PC-9 (cell line): ENCODE measurements around the gene STK17A. TPM values are rescaled to one million over a fixed set of nuclear protein-coding genes. Genes with fewer than 3 reads are reported as not detected.

Experiments
- BruUV-seq: library from RNA; stranded (reverse); fragments of 400-500 nt; replicated peaks from 2 replicates; lab custom pipeline; 2021; lab: Mats Ljungman, UMichigan
- CTCF ChIA-PET: fragments of 300-600 bp; sonication (Branson Sonifier 250); formaldehyde crosslinking; loops from one replicate; lab custom pipeline; 2022; ENCODE audit warnings: antibody characterized with exemption; lab: Charles Lee
- POLR2A ChIA-PET: fragments of 300-600 bp; sonication (Branson Sonifier 250); formaldehyde crosslinking; loops from one replicate; lab custom pipeline; 2022; ENCODE audit warnings: antibody characterized with exemption; ENCODE audit not compliant: unreplicated experiment; lab: Charles Lee
- DNase-seq, 2 experiments: peaks; one replicate each; pipeline versions ENCODE4 v3.0.0 to v3.0.0-alpha.2; 2015 to 2022; ENCODE audit warnings: mixed read lengths in 1 of 2
- H2AFZ ChIP-seq: fragments of 200-600 bp; sonication (generic); 2 replicates; pipeline ENCODE4 v1.8.1; 2017; ENCODE audit warnings: antibody characterized with exemption
- H3F3A ChIP-seq: fragments of 200-600 bp; sonication (generic); 2 replicates; pipeline ENCODE4 v1.8.1; 2017; ENCODE audit warnings: antibody characterized with exemption, mild to moderate bottlenecking, low read depth; ENCODE audit not compliant: insufficient read depth
- H3K27ac ChIP-seq: fragments of 200-600 bp; sonication (generic); 2 replicates; pipeline ENCODE4 v1.6.1; 2016; ENCODE audit warnings: mixed run types
- H3K27me3 ChIP-seq: fragments of 200-600 bp; sonication (generic); 2 replicates; pipeline ENCODE4 v1.6.1; 2016; ENCODE audit warnings: low read depth, mixed run types; ENCODE audit not compliant: insufficient read depth
- H3K36me3 ChIP-seq: fragments of 200-600 bp; sonication (generic); 2 replicates; pipeline ENCODE4 v1.6.1; 2016; ENCODE audit warnings: low read depth, mixed run types
- H3K4me1 ChIP-seq: fragments of 200-600 bp; sonication (generic); replicated peaks from 2 replicates; pipeline ENCODE4 v1.6.1; 2016; ENCODE audit warnings: mixed run types; ENCODE audit not compliant: insufficient read depth
- H3K4me2 ChIP-seq: fragments of 200-600 bp; sonication (generic); 2 replicates; pipeline ENCODE4 v1.6.1; 2017; ENCODE audit warnings: mixed run types
- H3K4me3 ChIP-seq: fragments of 200-600 bp; sonication (generic); 2 replicates; pipeline ENCODE4 v1.6.1; 2016; ENCODE audit warnings: mixed run types
- H3K79me2 ChIP-seq: fragments of 200-600 bp; sonication (generic); 2 replicates; pipeline ENCODE4 v1.6.1; 2017; ENCODE audit warnings: low read depth, mixed run types
- H3K9me2 ChIP-seq: fragments of 200-600 bp; sonication (generic); 2 replicates; pipeline ENCODE4 v1.8.1; 2017; ENCODE audit warnings: mild to moderate bottlenecking; ENCODE audit not compliant: insufficient read depth
- H3K9me3 ChIP-seq: fragments of 200-600 bp; sonication (generic); 2 replicates; pipeline ENCODE4 v1.8.1; 2016; ENCODE audit warnings: low read depth; ENCODE audit not compliant: insufficient read depth
- H4K20me1 ChIP-seq: fragments of 200-600 bp; sonication (generic); 2 replicates; pipeline ENCODE4 v1.8.1; 2017; ENCODE audit not compliant: insufficient read depth
- CTCF ChIP-seq: fragments of 200-600 bp; sonication (generic); conservative IDR thresholded peaks from 2 replicates; pipeline ENCODE4 v1.6.1; 2017; ENCODE audit warnings: mixed run types, antibody characterized with exemption, mild to moderate bottlenecking, moderate library complexity
- EZH2 ChIP-seq: fragments of 200-600 bp; sonication (generic); IDR thresholded peaks from 2 replicates; pipeline ENCODE4 v1.8.0; 2017; ENCODE audit warnings: antibody characterized with exemption, low read depth
- intact Hi-C: fragments of 100-400 bp; cut with micrococcal nuclease; formaldehyde crosslinking; loops from one replicate; pipeline ENCODE4 v1.10.0; 2022; ENCODE audit not compliant: unreplicated experiment
- total RNA-seq: library from RNA; stranded (reverse); gene quantifications from 2 replicates; pipeline ENCODE4 v1.2.3, GENCODE V29; 2021

The STK17A gene
- total RNA-seq, 1 experiment from 2014 or later, result 18.8 TPM

- ChIA-PET CTCF (no interaction called here), POLR2A (interaction anchor here (0.7 kb wide), 2 partner anchors 82 to 251 kb away, joined by 3 to 4 read pairs; partner anchors contain the start of gene UBE2D4)
- peaks cover 17% of the 10 kb centered on the region for H3K4me1 ChIP-seq
- intact Hi-C loops, result loop anchor here (1.0 kb wide), 1 partner anchor 26 kb away; no protein-coding TSS in a partner anchor
- TSS peak; percentile 87 for BruUV-seq
- peak overlapping the region; percentile 55 for H3K4me2 ChIP-seq
- no peak overlapping the region for H2AFZ ChIP-seq
- H3K4me3 ChIP-seq, result no peak overlapping the region
- H4K20me1 ChIP-seq, result no peaks in the 10 kb centered on the region
- peaks cover 19% of the 10 kb centered on the region for H3K9me3 ChIP-seq
- peaks cover 40% of the 10 kb centered on the region for H3K36me3 ChIP-seq
- peak in 1 of 2 experiments; percentile 100 for DNase-seq
- peaks cover 37% of the 10 kb centered on the region for H3F3A ChIP-seq
- H3K79me2 ChIP-seq, result peaks cover 86% of the 10 kb centered on the region
- H3K27me3 ChIP-seq, result no peaks in the 10 kb centered on the region
- no peaks in the 10 kb centered on the region for H3K9me2 ChIP-seq
- H3K27ac ChIP-seq, result peak overlapping the region; percentile 88
- TF ChIP-seq CTCF (no peak), EZH2 (no peak)
Observed at GRCh38 chr7:43674559-43675436, 91.9 kb downstream of the STK17A start.

Other genes starting within 250 kb of the STK17A start
- 128 and 151 TPM in 2 replicates for gene COA1, start 146.4 kb downstream of the STK17A start, total RNA-seq
- 36.4 and 49.5 TPM in 2 replicates for gene BLVRA, start 175.6 kb downstream of the STK17A start, total RNA-seq